ENCODE data around the gene MUC4. TPM values are rescaled to one million over a fixed set of nuclear protein-coding genes. Genes with fewer than 3 reads are reported as not detected.
"Not testable (repeated sequence)": the region's sequence is repeated elsewhere in the genome, so short reads cannot be mapped to it uniquely, and the experiment has no call there.

MUC4 gene
- total and polyA plus RNA-seq, 8 donors, result 0.73 to 355 (median 37.5) TPM; not detected in 1

DNA sequence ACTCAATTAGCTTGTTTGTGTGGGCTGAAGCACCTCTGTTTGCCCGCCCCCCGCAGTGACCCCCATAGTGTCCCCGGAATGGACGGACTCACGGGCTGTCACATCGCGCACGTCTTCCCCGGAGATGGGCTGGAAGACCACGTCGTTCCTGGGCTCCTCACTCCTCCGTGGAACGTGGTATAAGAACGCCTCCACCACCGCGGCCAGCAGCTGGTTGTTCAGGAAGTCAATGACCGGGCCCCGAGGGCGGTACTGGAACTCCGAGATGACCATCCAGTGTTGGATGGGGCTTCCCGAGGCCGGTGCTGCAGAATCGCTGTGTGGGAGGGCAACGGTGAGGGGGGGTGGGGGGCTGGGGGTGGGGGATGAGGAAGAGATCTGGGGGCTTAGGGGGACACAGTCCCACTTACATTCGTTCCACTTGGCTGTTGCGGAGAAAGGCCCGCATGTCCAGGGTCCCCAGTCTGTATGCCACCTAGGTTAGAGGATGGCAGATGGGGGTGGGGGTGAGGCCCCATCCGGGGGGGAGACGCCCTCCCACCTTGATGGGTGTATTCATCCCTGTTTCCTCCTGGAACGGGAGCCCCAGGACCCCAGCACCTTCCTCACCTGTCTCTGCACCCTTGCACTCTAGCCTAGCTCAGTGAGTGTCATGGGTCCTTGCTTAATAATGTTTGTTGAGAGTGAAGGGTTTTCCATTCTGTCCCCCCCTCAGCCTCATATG is 60.8 kb downstream of the MUC4 start:
- H3K27me3 ChIP-seq, result peaks cover 0 to 37% (median 0%) of the 10 kb centered on the region in 3 donors
- peaks cover 0 to 11% (median 7%) of the 10 kb centered on the region in 4 donors for H3K4me1 ChIP-seq
- H3K4me3 ChIP-seq, result no peak overlapping the region
- intact Hi-C loops (cut with DNase I; ENCODE audit: low total_unique reads), result no loop called here
- TF ChIP-seq, protein P1, sequence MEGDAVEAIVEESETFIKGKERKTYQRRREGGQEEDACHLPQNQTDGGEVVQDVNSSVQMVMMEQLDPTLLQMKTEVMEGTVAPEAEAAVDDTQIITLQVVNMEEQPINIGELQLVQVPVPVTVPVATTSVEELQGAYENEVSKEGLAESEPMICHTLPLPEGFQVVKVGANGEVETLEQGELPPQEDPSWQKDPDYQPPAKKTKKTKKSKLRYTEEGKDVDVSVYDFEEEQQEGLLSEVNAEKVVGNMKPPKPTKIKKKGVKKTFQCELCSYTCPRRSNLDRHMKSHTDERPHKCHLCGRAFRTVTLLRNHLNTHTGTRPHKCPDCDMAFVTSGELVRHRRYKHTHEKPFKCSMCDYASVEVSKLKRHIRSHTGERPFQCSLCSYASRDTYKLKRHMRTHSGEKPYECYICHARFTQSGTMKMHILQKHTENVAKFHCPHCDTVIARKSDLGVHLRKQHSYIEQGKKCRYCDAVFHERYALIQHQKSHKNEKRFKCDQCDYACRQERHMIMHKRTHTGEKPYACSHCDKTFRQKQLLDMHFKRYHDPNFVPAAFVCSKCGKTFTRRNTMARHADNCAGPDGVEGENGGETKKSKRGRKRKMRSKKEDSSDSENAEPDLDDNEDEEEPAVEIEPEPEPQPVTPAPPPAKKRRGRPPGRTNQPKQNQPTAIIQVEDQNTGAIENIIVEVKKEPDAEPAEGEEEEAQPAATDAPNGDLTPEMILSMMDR (IDR thresholded peaks at IDR 0.05), result no peak
- TF ChIP-seq EP300 (IDR thresholded peaks at IDR 0.05) (no peak), POLR2A (IDR thresholded peaks at IDR 0.05) (no peak), POLR2AphosphoS5 (IDR thresholded peaks at IDR 0.05) (no peak)
- H3K36me3 ChIP-seq, result no peaks in the 10 kb centered on the region
- H3K9me3 ChIP-seq, result no peaks in the 10 kb centered on the region
- H3K27ac ChIP-seq, result no peak overlapping the region
- no peak for DNase-seq
- 85 to 88% (median 86%) methylated on average over 14 to 30 of the region's 30 CpGs for WGBS, 5 donors

- 81 to 85% (median 83%) methylated on average over 5 of the region's 5 CpGs for WGBS, 5 donors
Measured at GRCh38 chr3:195749101-195749500, 62.6 kb downstream of the MUC4 start.

GRCh38 chr3:195748661-195749060 is 63.1 kb downstream of the MUC4 start:
- Histone ChIP-seq H3K4me1 (peaks cover 0 to 11% (median 7%) of the 10 kb centered on the region in 4 donors), H3K27me3 (peaks cover 0 to 27% (median 0%) of the 10 kb centered on the region in 3 donors), H3K36me3 (no peaks in the 10 kb centered on the region), H3K27ac (no peak overlapping the region), H3K9me3 (no peaks in the 10 kb centered on the region), H3K4me3 (no peak overlapping the region)
- 93 to 96% (median 95%) methylated on average over 11 of the region's 11 CpGs for WGBS, 5 donors
- DNase-seq, result no peak
- intact Hi-C loops (cut with DNase I; ENCODE audit: low total_unique reads), result no loop called here
- TF ChIP-seq POLR2AphosphoS5 (IDR thresholded peaks at IDR 0.05) (no peak), POLR2A (IDR thresholded peaks at IDR 0.05) (no peak), EP300 (IDR thresholded peaks at IDR 0.05) (no peak)
- TF ChIP-seq, protein P1 (IDR thresholded peaks at IDR 0.05), result no peak

More at GRCh38 chr3:195749101-195749500, 62.6 kb downstream of the MUC4 start:
- DNase-seq; intact Hi-C loops (cut with DNase I; ENCODE audit: low total_unique reads); H3K4me3 ChIP-seq; H3K36me3 ChIP-seq; H3K27ac ChIP-seq; H3K9me3 ChIP-seq: not testable (repeated sequence)
- peaks cover 0 to 32% (median 0%) of the 10 kb centered on the region in 3 donors for H3K27me3 ChIP-seq
- H3K4me1 ChIP-seq, result peaks cover 0 to 11% (median 7%) of the 10 kb centered on the region in 4 donors

DNA sequence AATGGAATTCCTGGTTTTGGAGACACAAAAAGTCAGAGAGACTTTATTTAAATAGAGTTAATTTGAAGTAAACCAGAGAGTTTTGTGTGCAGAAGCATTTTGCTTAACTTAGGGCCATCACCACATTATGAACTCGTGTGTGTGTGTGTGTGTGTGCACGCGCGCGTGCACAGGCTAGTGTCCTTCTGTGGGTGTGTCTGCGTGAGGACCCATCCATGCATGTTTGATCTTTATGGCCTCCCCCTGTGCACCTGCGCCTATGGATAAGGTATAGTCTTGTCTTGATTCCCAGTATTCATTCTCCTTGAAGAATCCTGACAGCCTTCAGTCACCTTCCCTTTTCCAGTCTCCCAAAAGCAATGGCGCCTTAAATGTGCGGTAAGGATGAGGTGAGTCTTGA is 65.0 kb downstream of the MUC4 start:
- TF ChIP-seq, protein P1 (IDR thresholded peaks at IDR 0.05), result no peak
- TF ChIP-seq POLR2A (IDR thresholded peaks at IDR 0.05), result no peak
- TF ChIP-seq EP300 (IDR thresholded peaks at IDR 0.05), result no peak
- no peak for TF ChIP-seq POLR2AphosphoS5 (IDR thresholded peaks at IDR 0.05)

DNA sequence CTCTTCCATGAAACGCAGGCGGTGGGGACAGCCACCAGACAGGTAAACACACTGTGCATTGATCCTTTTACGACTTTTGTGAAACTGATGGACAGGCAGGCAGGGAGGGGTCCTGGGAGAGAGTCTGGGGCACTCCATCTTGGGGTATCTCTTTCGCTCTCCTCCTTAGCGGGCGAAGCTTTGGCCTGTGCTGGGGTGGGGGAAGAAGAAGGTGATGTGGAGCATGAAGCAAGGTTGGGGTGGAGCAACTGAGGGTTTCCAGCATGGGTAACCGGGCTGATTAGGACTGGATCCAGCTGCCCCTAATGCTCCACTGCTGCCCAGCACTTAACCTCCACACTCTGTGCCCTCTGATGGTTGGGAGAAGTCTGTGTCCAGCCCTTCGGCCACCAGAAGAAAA is 65.4 kb downstream of the MUC4 start:
- Histone ChIP-seq H3K36me3 (no peaks in the 10 kb centered on the region), H3K9me3 (no peaks in the 10 kb centered on the region), H3K4me3 (no peak overlapping the region), H3K4me1 (peaks cover 0 to 11% (median 7%) of the 10 kb centered on the region in 4 donors), H3K27ac (no peak overlapping the region), H3K27me3 (peaks cover 0 to 26% (median 0%) of the 10 kb centered on the region in 3 donors)
- no peak for DNase-seq
- TF ChIP-seq, protein P1 (IDR thresholded peaks at IDR 0.05), result no peak
- TF ChIP-seq EP300 (IDR thresholded peaks at IDR 0.05) (no peak), POLR2AphosphoS5 (IDR thresholded peaks at IDR 0.05) (no peak), POLR2A (IDR thresholded peaks at IDR 0.05) (no peak)
- intact Hi-C loops (cut with DNase I; ENCODE audit: low total_unique reads), result no loop called here
- WGBS, 5 donors, result 77 to 85% (median 78%) methylated on average over 7 to 8 of the region's 8 CpGs

More for the DNA sequence above, 65.0 kb downstream of the MUC4 start:
- H3K27ac ChIP-seq, result no peak overlapping the region
- intact Hi-C loops (cut with DNase I; ENCODE audit: low total_unique reads), result no loop called here
- 87 to 89% (median 89%) methylated on average over 9 of the region's 9 CpGs for WGBS, 5 donors
- H3K4me3 ChIP-seq, result no peak overlapping the region
- H3K36me3 ChIP-seq, result no peaks in the 10 kb centered on the region
- no peak for DNase-seq
- H3K9me3 ChIP-seq, result no peaks in the 10 kb centered on the region
- H3K4me1 ChIP-seq, result peaks cover 0 to 11% (median 7%) of the 10 kb centered on the region in 4 donors
- H3K27me3 ChIP-seq, result peaks cover 0 to 22% (median 0%) of the 10 kb centered on the region in 3 donors

All from stomach (tissue), 9 donors.